Astrocyte of the hippocampus (primary cell): ENCODE results near the gene GRK3.
"Not testable (repeated sequence)": the region's sequence is repeated elsewhere in the genome, so short reads cannot be mapped to it uniquely, and the experiment has no call there.

Experiments used
- DNase-seq: peaks from one replicate; pipeline ENCODE4 v3.0.0; 2011; ENCODE audit warnings: low read depth, low spot score

The GRK3 gene

DNA sequence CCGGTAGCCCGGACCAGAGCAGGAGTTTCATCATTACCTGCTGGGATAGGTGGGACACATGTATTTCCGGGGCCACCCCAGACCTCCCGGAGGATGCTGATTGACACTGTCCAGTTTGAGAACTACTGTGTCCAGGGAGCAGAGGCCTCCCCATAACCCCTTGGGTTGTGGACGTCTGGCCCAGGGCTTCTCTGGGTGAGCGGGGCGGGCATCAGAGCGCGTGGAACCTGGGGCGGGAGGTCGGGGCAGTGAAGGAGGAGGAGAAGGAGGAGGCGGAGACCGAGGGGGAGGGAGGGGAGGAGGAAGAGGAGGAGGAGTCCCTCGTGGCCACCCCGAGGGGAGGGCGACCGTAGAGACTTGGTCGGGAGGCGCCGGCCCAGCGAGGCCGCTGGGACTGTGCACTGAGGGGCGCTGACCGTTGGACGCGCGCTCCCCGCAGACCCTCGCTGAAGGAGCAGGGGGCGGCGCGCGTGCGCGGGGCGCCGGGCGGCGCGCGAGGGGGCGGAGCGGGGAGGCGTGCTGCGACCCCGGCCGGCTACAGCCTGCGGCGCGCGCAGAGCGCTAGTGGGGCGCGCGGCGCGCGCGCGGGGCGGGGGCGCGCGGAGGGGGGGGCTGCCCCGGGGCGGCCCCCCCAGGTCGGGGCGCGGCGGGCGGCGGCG is at the start of gene GRK3:
Gene GRK3, plus strand, starts transcription at position 356 of the 659 bp plus-strand sequence. CDS start 366 bp downstream, outside the sequence.
- DNase-seq = peak; percentile 68

DNA sequence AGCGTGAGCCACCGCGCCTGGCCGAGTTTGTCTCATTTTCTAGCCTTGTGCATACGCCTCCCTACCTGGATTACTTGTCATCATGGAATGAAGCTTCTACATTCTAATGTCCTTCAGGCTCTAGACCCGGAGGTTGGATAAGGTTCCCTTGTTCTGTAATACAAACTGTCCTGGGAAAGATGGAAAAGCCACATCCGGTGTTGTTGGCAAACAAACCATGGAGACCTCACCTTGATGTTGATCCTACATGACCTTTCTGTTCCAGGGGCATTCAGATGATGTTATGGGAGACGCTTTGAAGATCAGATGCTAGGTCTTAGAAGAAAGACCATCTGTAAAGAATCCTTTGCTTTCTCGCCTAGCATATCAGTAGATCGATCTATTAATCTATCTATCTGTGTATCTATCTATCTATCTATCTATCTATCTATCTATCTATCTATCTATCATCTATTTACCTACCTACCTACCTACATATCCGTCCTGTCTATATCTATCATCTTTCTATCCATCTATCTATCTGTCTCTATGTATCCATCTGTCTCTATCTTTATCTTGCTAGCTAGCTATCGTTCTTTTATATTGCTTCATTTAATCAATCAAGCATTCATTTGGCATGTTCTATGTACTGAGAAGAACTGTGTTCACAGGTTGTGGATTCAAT is 46.3 kb upstream of the GRK3 start:
- no peak for DNase-seq

- DNase-seq = no peak
Observed at GRCh38 chr22:25525376-25525775, 39.1 kb upstream of the GRK3 start.

GRCh38 chr22:25525804-25526584 is 38.5 kb upstream of the GRK3 start:
- DNase-seq = not testable (repeated sequence)

GRCh38 chr22:25527016-25527415 is 37.5 kb upstream of the GRK3 start:
- DNase-seq = not testable (repeated sequence)

GRCh38 chr22:25528068-25528467 is 36.4 kb upstream of the GRK3 start:
- DNase-seq = not testable (repeated sequence)

- not testable (repeated sequence) for DNase-seq
Observed at GRCh38 chr22:25529059-25529458, 35.4 kb upstream of the GRK3 start.

- not testable (repeated sequence) for DNase-seq
Observed at GRCh38 chr22:25529541-25530137, 34.8 kb upstream of the GRK3 start.

- DNase-seq = not testable (repeated sequence)
Observed at GRCh38 chr22:25531677-25532076, 32.8 kb upstream of the GRK3 start.

DNA sequence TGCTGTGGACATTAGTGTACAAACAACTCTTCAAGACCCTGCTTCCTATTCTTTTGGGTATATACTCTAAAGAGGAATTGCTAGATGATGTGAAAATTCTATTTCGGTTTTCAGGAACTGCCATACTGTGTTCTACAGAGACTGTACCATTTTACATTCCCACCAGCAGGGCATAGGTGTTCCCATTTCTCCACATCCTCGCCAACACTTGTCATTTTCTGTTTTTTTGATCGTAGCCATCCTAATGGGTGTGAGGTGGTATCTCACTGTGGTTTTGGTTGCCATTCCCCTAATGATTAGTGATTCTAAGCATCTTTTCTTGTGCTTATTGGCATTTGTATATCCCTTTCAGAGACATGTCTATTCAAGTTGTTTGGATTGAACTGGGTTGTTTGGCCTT is 29.8 kb upstream of the GRK3 start:
- DNase-seq = no peak

DNA sequence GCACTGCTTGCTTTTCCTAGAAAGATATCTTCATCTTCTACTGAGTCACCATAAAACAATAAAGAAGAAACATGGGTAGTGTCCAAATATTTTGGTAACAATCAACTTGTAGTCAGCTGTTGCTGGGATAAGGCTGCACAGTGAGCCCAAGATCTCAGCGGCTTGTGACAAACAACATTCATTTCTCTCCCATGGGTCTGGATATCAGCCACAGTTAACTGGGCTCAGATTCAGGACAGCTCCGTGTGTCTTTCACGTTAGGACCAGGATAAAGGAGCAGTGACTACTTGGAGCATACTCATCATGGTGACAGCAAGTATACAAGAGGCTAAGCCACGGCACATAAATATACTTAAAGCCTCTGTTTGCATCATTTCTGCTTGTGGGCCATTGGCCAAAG is 27.9 kb upstream of the GRK3 start:
- DNase-seq = no peak

GRCh38 chr22:25540166-25540907 is 24.1 kb upstream of the GRK3 start:
- no peak for DNase-seq

- no peak for DNase-seq
Observed at GRCh38 chr22:25540908-25541660, 23.4 kb upstream of the GRK3 start.

DNA sequence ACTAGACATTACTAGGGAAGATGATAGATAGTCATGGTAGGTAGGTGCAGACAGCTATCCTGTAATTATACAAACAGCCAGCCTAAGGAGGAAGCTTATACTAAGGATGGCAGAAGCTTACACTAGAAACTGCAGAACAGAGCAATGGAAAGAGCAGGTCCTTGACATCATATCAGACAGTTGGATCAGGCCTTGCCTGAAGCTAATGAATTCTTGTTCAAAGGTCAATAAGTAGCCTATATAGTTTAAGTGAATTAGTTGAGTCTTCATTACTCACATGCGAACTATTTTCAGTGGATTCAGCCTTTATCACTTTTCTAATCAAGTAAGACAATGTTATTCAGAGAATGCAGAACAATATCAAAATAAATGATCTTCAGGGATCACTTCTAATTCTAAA is 22.3 kb upstream of the GRK3 start:
- DNase-seq = no peak

- DNase-seq = no peak
Observed at GRCh38 chr22:25542720-25543402, 21.6 kb upstream of the GRK3 start.

- DNase-seq = no peak
Observed at GRCh38 chr22:25545146-25545545, 19.3 kb upstream of the GRK3 start.

DNA sequence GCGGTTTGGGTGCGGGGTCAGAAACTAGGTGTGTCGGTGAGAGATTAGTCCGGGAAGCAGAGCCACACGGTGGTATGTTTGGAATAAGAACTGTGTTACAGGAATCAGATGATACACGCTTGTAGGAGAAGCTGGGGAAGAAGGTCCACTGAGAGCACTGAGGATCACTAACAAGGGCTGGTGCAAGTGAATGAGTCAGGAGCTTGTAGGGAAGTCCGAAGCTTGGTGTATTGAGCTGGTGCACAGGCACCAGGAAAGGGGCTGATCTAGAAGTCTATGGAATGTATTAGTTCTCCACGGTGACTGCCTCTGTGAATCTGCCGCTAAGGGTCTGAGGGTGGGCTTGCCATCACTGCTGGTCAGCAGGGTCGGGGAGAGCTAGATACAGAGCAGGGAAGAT is 18.8 kb upstream of the GRK3 start:
- DNase-seq = no peak

DNA sequence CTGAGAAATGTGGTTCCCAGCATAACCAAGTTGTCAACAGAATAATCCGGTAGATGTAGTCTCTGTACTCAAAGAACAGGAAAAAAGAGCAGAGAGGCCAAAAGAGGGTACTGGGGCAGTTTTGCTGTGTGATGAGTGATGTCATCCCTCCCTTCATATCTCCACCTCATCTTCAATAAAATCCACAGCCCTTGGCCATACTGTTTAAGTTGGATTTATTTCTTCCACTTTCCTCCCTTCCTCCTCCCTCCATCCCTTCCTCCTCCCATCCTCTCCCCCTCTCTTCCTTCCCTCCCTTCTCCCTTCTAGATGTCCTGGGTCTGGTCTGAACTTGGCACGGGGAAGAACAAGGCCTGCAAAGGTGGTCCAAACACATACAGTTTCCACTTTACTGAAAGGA is 18.2 kb upstream of the GRK3 start:
- DNase-seq = no peak

DNA sequence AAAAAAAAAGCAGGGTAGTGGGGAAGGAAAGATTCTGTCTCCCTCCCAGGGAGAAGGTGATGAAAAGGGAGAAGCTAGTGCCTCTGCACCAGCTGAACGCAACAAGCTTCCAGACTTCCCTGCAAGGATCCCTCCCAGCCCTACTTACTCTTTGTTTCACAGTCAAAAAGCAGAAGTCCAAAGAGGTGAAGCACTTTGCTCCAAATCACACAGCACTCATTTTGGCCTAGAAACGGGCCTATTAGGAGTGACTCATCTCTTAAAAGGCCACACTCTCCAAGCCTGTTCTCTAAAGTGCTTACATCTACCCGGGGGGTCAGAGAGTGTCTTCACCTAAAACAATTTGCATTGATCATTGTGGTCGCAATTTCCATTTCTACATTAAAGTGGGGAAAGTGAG is 17.7 kb upstream of the GRK3 start:
- no peak for DNase-seq

DNA sequence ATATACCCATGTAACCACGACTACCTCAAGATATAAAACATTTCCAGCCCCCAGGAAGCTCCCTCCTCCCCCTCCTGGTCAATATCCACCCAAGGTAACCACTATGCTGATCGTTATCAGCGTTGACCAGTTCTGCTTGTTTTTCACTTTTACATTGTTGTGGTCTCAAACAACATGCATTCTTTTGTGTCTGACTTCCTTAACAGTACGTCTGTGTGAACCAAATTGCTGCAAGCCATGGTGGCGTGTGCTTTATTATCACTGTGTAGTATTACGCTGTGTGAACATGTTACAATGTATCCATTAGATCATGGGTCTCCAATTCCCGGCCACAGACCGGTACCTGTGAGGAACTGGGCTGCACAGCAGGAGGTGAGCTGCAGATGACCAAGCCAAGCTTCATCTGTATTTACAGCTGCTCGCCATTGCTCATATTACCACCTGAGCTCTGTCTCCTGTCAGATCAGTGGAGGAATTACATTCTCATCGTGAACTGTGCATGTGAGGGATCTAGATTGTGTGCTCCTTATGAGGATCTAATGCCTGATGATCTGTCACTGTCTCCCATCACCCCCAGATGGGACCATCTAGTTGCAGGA is 15.5 kb upstream of the GRK3 start:
- DNase-seq = no peak
